HG02588 (cell line): ENCODE data around the gene PRDM5.
A peak's percentile ranks its signal among the peaks of the same experiment; 100 is the strongest.

Experiments
- ATAC-seq: cut with Tn5 transposase; IDR thresholded peaks from one replicate; pipeline ENCODE4 v1.9.1; 2021; ENCODE audit warnings: mild to moderate bottlenecking, moderate library complexity; ENCODE audit not compliant: unreplicated experiment

PRDM5 gene

DNA sequence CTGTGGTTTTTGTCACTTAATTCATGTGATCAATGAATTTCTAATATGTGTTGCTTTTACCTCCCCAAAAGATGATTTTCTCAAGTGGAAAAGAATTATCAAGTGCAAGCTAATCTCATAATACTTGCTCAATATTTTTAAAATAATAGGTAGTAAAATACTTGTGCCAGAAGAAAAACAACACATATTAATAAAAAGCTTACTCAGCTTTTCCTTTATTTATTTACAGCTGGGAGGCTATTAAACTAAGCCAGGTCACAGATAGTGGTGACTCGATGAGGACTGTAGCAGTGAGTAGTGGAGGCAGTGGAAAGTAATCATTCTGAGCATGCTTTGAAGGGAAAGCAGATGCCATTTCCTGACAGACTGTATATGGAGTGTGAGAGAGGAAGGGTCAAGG is 96.1 kb downstream of the PRDM5 start:
- no peak for ATAC-seq

DNA sequence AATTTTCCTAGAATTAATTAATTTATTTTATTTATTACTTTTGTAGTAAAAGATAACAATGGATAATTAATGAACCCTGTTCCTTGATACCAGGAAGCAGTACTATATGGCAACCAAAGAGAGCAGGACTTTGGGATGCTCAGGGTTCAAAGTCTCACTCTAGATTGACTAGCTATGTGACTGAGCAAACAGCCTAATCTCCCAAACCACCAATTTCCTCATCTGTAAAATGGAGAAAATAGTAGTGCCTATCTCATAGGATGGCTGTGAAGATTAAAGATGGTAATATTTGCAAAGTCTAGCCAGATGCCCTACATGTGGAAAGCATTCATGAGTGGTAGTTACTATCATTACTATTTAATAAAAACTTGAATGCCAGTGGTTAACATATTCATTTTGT is 97.6 kb downstream of the PRDM5 start:
- ATAC-seq, result no peak

DNA sequence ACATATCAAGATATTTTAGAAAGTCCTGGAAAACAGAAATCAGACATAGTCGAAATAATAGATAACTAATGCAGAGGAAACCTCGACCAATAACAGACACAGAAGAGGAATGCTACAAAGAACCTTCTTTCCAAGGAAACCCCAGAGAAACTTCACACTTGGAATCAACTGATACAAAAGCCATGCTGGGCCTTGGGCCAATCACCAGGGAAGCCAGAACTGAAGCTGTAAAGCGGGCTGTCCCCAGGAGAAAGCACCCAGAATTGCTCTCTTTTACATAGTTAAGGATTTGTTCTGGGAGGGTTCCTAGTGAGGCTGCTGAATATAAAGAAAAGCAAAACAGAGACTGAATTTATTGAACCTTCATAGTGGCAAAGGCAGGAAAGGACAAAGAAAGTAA is 100.5 kb downstream of the PRDM5 start:
- ATAC-seq, result no peak

DNA sequence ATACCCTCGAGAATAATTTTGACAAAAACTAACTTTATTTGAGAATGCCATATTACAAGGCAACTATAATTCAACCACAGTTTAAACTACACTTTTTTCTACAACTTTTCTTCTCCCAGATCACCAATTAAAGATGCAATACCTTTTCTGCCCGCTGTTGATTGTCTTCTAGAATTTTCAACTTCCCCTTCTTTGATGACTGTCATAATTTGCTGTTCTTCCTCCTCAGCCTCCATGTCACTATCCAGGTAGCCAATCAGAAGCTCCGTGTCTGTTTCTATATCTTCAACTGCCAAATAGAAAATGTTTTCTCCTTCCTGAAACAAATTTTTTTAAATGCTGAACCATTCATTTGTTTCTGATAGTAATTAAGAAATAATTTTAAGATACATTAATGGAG is 101.5 kb downstream of the PRDM5 start:
- ATAC-seq, result no peak

DNA sequence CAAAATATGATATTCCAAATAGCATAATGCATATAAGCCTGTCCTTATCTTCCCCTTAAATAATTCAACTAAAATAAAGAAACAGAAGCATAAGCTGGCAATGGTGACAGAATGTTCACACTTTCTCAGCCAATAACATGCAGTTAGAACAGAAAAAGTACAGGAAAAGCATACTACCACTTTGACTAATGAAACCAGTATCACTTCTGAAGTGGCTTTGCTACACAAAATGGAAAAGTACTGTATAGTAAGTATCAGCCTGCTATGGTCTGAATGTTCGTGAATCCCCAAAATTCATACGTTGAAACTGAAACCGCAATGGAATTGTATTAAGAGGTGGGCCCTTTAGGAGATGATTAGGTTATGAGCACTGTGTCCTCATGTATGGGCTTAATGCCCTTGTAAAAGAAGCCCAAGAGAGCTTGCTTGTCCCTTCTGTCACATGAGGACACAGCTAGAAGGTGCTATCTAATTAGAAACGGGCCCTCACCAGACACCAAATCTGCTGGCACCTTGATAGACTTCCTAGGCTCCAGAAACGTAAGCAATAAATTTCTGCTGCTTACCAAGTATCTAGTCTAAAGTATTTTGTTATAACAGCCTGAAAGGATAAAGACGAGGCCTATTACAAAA is 102.6 kb downstream of the PRDM5 start:
- peak; percentile 72 for ATAC-seq

DNA sequence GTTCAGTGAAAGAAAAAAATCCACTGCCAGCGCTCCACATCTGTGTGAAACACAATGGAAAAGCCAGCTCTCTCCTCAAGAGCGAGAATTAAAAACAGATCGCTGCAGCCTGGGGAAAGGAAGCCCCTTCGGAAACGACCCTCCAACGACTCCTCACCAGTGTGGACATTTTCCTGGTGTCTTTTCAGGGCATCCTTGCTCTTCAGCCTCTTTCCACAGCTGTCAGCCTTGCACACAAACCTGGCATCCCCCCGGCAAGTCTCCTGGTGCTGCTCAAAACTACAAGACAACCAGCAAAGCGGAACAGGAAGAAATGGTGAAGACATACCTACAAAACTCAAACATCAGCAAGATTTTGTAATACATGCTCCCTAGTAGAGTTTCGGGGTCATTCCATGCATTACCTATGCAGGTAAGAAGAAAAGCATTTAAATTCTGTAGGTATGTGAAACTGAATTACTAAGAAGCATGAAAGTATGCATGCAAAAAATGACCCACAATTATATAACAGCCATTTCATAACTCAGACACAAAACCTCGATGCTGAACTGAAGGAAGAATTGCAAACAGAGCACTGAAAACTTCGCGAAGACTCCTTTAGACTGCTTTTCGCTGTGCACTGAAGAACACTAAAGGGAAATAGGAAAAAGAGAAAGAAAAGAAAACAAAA is 106.1 kb downstream of the PRDM5 start:
- no peak for ATAC-seq

DNA sequence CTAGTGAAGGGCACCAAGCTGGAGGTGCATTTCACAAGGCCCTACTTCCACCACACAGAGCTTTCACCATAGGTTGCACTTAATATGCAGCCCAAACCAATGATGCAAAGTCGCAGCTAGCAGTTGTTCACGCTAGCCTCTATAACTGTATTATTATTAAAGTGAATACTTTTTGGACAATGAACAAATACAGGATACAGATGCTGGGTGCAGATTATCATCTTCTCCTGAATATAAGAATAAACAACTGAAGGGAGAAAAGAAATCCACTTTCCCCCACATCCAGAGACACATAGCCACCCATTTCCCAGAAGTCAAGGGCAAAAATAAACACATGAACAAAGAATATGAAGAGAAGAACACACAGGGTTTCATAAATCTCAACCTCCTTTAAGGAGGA is 107.2 kb downstream of the PRDM5 start:
- no peak for ATAC-seq

DNA sequence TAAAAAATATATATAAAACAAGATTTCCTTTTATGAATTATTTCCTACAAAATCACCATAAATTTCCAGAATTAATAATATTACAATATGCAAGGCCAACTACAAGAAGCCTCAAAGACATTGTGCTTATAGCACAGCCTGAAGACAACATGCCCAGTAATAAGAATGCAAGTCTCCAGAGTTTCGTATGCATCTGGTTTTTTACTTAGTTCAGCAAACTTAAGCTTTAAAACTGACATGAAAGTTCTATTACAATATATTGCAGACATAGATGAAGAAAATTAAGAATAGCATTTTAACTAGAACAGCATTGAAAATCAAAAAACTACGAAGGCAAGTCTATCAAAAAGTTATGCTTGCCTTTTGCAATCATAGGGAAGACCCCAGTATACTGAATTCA is 107.6 kb downstream of the PRDM5 start:
- ATAC-seq, result no peak

DNA sequence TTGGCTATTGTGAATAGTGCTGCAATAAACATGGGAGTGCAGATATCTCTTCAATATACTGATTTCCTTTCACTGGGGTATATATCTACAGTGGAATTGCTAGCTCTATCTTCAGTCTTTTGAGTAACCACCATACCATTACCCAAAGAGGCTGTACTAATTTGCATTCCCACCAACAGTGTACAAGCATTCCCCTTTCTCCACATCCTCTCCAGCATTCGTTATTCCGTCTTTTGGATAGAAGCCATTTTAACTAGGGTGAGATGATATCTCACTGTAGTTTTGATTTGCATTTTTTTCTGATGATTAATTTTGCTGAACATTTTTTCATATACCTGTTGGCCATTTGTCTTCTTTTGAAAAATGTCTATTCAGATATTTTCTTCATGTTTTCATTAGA is 110.3 kb downstream of the PRDM5 start:
- ATAC-seq, result no peak

DNA sequence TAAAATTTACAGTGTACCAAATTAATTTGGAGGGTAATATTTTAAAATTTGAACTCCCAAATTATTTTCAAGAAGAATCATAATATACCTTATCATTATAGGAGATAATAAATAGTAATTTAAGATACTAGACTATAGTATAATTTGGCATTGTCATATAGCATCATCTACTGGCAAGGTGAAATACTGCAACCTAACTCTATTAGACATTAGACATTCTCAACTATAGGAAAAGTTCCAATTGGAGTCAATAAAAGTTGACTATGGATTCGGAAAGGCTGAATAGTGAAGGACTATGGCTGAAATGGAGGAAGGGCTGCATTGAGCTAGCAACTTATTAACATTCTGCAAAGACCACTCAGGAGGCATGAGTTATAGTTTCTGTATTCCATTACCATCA is 113.0 kb downstream of the PRDM5 start:
- ATAC-seq, result no peak

DNA sequence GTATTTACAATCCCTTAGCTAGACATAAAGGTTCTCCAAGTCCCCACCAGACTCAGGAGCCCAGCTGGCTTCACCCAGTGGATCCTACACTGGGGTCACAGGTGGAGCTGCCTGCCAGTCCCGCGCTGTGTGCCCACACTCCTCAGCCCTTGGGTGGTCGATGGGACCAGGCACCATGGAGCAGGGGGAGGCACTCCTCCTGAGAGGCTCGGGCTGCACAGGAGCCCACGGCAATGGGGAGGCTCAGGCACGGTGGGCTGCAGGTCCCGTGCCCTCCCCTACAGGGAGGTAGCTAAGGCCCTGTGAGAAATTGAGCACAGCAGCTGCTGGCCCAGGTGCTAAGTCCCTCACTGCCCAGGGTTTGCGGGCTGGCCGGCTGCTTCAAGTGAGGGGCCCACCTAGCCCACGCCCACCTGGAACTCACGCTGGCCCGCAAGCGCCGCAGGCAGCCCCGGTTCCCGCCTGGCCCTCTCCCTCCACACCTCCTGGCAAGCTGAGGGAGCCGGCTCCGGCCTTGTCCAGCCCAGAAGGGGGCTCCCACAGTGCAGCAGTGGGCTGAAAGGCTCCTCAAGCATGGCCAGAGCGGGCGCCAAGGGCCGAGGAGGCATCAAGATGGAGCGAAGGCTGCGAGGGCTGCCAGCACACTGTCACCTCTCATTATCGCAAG is 113.9 kb downstream of the PRDM5 start:
- ATAC-seq, result no peak

DNA sequence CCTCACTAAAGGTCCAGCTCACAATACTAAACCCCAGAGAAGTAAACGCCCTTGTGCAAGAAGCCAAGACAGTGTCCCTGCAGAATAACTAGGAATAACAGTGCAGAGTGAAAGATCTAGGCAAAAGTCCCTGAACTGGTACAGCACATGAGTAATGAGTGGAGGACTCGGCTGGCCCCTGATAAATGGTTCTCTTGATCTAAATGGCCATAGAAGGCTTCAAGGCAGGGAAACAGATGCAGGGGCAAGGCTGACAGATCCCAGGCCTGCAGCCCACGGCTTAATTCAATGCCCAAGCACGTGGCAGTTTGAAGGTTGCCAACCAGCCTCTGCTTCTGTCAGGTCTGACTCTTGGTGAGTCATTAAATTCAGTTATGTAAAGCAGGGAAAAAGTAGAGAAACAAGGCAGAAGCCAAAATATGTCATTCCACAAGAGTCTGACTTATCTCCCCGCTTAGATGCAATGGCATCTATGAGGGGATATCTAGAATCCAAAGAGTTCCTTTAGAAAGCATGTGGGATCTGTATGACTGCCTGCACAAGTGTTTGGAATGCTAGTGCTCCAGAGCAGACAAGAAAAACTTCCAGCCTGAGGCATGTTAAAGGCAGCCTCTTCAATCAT is 121.3 kb downstream of the PRDM5 start:
- no peak for ATAC-seq

DNA sequence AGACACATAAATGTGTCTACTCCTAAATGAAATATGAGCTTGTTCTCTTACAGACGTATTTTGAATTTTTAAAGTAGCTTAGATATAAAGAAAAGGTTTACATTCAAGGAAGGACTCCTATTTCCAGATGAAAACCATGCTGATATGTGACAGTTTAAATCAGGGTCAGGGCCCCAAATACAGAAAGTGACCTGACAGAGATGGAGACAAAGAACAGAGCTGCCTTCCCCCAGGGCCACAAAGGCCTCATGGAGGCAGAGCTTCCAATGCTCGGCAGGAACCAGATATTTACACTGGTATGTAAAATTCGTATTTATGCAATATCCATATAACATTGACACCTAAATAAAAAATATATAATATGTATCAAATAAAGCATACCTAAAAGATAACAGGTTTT is 124.0 kb downstream of the PRDM5 start:
- ATAC-seq, result no peak

DNA sequence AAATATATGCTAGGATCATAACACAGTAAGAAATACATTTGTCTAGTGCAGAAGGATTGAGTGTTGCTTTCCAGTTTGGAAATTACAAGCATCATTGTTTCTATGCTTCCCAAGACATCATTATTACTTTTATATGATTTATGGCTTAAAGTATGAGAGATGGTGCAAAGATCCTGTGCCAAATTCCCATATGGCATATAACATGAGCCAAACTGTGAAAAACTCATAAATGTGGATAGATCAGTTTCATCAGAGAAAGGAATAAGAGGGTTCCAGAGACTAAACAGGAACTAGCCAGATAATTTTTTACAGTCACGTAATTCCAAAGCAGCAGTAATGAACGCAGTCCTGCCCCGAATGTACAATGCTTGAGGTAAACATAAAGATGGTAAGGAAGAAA is 126.3 kb downstream of the PRDM5 start:
- ATAC-seq, result no peak

DNA sequence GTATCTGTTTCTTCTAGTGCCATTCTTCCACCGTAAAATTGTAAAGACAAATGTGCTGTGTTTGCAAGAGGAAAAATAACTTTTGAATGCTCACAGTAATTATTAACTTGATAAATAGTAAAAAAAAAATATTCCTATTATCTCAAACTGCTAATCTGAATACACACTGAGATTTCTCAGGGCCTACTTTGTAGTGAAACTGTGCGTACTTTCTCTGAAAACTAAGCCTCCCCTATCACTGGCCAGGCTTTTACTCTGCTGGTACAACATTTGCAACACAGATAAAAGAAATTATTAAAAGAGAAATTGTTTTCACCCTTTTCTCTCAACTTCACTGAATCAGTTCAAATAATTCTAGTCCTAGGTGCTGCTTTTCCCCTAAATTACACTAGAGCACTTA is 137.3 kb downstream of the PRDM5 start:
- no peak for ATAC-seq

DNA sequence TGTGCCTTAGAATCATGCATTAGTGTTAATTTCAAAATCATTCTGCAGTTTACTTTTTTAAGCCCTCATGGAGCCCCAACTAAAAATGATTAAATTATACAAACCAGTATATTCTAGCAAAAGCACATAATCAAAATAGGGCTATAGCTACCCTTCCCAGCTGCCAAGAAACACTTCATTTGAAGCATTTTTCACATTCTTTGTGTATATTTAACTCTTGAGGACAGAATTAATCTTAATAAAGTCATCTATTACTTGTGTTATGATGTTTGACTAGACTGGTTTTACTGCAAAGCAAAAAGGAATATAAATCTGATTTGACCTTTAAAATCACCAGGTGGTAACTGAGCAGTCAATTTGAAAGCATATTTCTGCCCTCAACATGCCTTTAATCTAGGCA is 145.1 kb downstream of the PRDM5 start:
- ATAC-seq, result no peak

DNA sequence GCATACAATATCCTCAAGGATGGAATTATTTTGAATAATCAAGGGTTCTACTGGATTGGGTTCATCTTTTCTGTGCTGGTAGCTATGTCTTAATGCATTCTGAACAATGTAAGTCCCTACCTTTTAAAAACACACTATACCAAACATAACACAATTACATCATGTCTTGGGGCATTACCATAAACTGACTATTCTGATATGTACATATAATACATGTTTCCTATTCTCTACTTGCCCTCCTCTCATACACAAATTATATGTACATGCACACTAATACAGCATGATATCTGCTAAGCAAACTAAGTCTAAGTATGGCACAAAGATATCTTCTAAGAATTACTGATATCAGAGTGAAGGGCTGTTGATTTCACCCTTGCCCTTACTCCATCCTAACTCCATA is 147.1 kb downstream of the PRDM5 start:
- ATAC-seq, result no peak

DNA sequence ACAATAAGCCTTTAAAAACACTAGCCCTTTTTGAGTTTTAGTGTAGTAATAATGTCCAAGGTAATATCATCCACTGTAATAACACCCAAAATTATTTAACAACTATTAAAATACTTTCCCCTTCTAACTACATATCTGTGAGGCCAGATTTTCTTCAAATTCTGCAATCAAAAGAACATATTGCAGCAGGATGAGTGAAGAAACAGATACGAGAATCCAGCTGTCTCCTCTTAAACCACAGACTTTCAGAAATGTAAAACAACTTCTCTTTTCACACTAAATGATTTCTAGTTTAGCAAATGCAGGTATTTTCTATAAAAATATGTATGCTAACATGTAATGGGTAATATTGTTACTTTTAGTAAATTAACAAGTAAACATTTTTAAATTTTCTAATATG is 148.9 kb downstream of the PRDM5 start:
- no peak for ATAC-seq

DNA sequence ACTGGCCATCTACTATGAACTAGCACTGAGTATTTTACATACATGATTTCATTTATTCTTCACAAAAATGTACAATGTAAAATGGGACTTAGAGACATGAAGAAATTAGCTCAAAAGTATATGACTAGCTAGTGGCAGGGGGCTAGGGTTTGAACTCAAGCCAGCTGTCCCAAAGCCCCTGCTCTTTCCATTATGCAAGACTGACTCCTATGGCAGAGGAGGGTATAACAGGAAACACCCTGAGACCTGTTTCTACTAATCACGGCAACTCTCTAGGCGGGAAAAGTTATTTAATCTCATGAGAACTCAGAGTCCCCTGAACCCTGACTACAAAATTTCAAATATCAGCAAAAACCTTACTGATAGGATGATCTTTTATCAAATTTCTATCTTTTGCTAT is 150.6 kb downstream of the PRDM5 start:
- ATAC-seq, result no peak

DNA sequence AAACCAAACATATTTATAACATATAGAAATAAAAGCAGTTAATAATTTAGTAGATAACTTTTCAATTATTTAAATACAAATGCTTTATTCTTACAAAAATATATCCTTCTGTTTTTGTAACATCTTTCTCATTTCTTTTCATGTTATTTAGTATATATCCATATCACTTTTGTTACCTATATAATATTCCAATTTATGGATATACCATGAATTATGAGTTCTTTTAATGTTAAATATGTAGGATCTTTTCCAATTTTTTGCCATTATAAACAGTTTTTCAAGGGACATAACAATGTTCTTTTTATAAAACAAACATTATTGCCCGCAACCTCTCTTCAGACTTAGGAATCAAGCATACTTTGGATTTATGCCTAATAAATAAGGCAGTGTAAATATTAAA is 151.6 kb downstream of the PRDM5 start:
- ATAC-seq, result no peak

DNA sequence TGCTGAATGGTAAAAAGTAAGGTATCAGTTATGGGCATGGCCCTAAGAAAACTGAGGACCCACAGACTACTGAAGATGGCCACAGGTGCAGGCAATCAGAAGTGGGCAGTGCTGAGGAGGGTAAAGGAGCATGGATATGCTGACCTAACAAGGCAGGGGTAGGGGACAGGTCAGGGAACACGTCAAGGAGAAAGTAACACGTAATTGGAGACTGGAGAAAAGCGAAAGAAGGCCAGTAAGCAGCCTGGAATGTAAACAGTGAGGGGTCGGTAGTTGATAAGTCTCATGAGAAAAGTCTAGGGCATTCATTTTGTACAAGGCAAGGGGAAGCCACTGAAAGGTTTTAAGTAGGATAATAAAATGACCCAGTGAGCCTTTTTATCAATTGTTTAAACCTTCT is 153.3 kb downstream of the PRDM5 start:
- no peak for ATAC-seq

DNA sequence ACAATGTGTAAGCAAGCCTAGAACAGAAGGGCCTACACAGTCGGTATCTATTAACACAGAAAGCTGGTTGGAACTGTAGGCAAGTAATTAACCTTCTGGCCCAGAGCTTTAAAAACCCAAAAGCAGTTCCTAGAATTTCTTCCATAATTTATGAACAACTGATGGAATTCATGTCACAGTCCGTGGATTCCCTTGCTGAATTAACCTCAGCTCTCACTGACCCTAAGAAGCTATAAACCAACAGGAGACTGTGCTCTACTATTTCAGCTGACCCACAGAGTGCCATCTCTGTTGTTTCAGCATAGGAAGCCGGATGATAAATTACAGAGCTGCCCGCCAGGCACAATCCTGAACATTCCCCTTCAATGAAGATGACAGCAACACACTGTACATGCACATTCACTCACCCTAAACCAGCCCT is 157.3 kb downstream of the PRDM5 start:
- ATAC-seq, result peak; percentile 14
